SU-DHL-6 (cell line): ENCODE results near the gene TMCO4.

Source experiments
- H2AFZ ChIP-seq: fragments of 200-600 bp; sonication (generic); 2 replicates; pipeline ENCODE4 v1.6.1; 2014; ENCODE audit warnings: low read depth, mild to moderate bottlenecking, moderate library complexity, mixed read lengths, antibody characterized with exemption, low read length; ENCODE audit not compliant: severe bottlenecking
- H3F3A ChIP-seq: fragments of 200-600 bp; shearing (Covaris generic); 2 replicates; pipeline ENCODE4 v1.6.0; 2016; ENCODE audit warnings: antibody characterized with exemption, mild to moderate bottlenecking; ENCODE audit not compliant: insufficient read depth
- H3K27ac ChIP-seq: fragments of 200-600 bp; sonication (generic); 2 replicates; pipeline ENCODE4 v1.5.1; 2016; ENCODE audit warnings: low read depth, mild to moderate bottlenecking, low read length, moderate library complexity, mixed read lengths
- H3K27me3 ChIP-seq: fragments of 200-600 bp; sonication (generic), shearing (Covaris generic); 2 replicates; pipeline ENCODE4 v1.6.0; 2014; ENCODE audit warnings: mild to moderate bottlenecking, low read length
- H3K36me3 ChIP-seq: fragments of 200-600 bp; sonication (generic); 2 replicates; pipeline ENCODE4 v1.6.1; 2014; ENCODE audit warnings: mild to moderate bottlenecking, low read length, mixed read lengths
- H3K4me2 ChIP-seq: fragments of 300-600, 200-600 bp; shearing (Covaris generic), sonication (generic); 2 replicates; pipeline ENCODE4 v1.6.0; 2014; ENCODE audit warnings: low read length, low read depth, mild to moderate bottlenecking; ENCODE audit not compliant: poor library complexity, severe bottlenecking
- H3K4me3 ChIP-seq: fragments of 200-600 bp; sonication (generic); 2 replicates; pipeline ENCODE4 v1.5.1; 2014; ENCODE audit warnings: antibody characterized with exemption, low read length, mild to moderate bottlenecking, mixed read lengths; ENCODE audit not compliant: insufficient read depth, poor library complexity, severe bottlenecking
- H3K79me2 ChIP-seq: fragments of 200-600 bp; sonication (generic); 2 replicates; pipeline ENCODE4 v1.6.1; 2014; ENCODE audit warnings: mild to moderate bottlenecking, low read length, moderate library complexity; ENCODE audit not compliant: insufficient read depth
- H3K9ac ChIP-seq: fragments of 200-600 bp; sonication (generic); 2 replicates; pipeline ENCODE4 v1.7.0; 2014; ENCODE audit warnings: mild to moderate bottlenecking, low read length
- H3K9me2 ChIP-seq: fragments of 200-600 bp; sonication (generic); replicated peaks from 2 replicates; pipeline ENCODE4 v1.6.1; 2014; ENCODE audit warnings: low read length; ENCODE audit not compliant: insufficient read depth
- H3K9me3 ChIP-seq: fragments of 200-600 bp; sonication (generic); 2 replicates; pipeline ENCODE4 v1.6.1; 2014; ENCODE audit warnings: low read length, mixed read lengths; ENCODE audit not compliant: insufficient read depth
- H4K20me1 ChIP-seq: fragments of 200-600 bp; sonication (generic); 2 replicates; pipeline ENCODE4 v1.6.1; 2014; ENCODE audit warnings: low read depth, mild to moderate bottlenecking, antibody characterized with exemption, low read length, moderate library complexity, mixed read lengths
- CTCF ChIP-seq: fragments of 200-600 bp; sonication (generic); IDR thresholded peaks from one replicate; pipeline ENCODE4 v1.5.1; 2017; ENCODE audit warnings: antibody characterized with exemption, mild to moderate bottlenecking, low read length, moderate library complexity; ENCODE audit not compliant: insufficient read depth, poor library complexity, severe bottlenecking
- EZH2phosphoT487 ChIP-seq: fragments of 200-600 bp; sonication (generic), shearing (Covaris generic); conservative IDR thresholded peaks from 2 replicates; pipeline ENCODE4 v1.6.1; 2018; ENCODE audit warnings: mild to moderate bottlenecking, antibody characterized with exemption, low read length, moderate library complexity, mixed read lengths

Gene TMCO4

DNA sequence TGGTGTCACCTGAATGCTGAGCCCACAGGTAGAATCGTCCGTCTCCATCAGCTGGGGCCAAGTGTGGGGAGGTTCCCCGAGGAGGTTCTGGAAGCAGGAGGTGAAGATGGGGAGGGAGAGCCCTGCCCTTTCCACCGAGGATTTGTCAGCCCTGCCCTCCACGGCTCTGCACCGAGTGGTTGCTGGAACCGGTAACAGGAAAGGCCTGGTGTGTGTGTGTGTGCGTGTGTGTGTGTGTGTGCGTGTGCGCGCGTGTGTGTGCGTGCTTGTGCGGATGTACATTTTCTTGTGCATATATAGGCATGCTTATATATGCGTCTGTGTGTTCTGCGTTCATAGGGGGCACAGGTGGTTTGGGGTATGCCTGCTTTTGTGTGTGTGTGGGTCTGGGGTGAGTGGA lies 152.1 kb downstream of the TMCO4 start:
- H2AFZ ChIP-seq = no peak overlapping the region
- H3K27me3 ChIP-seq = no peaks in the 10 kb centered on the region
- H3K9me2 ChIP-seq = no peaks in the 10 kb centered on the region
- no peaks in the 10 kb centered on the region for H3F3A ChIP-seq
- H3K9ac ChIP-seq = no peak overlapping the region
- TF ChIP-seq EZH2phosphoT487 (no peak), CTCF (no peak)
- no peak overlapping the region for H3K4me3 ChIP-seq
- no peaks in the 10 kb centered on the region for H4K20me1 ChIP-seq
- H3K9me3 ChIP-seq = no peaks in the 10 kb centered on the region
- H3K4me2 ChIP-seq = no peak overlapping the region
- no peaks in the 10 kb centered on the region for H3K79me2 ChIP-seq
- no peak overlapping the region for H3K27ac ChIP-seq
- H3K36me3 ChIP-seq = no peaks in the 10 kb centered on the region

DNA sequence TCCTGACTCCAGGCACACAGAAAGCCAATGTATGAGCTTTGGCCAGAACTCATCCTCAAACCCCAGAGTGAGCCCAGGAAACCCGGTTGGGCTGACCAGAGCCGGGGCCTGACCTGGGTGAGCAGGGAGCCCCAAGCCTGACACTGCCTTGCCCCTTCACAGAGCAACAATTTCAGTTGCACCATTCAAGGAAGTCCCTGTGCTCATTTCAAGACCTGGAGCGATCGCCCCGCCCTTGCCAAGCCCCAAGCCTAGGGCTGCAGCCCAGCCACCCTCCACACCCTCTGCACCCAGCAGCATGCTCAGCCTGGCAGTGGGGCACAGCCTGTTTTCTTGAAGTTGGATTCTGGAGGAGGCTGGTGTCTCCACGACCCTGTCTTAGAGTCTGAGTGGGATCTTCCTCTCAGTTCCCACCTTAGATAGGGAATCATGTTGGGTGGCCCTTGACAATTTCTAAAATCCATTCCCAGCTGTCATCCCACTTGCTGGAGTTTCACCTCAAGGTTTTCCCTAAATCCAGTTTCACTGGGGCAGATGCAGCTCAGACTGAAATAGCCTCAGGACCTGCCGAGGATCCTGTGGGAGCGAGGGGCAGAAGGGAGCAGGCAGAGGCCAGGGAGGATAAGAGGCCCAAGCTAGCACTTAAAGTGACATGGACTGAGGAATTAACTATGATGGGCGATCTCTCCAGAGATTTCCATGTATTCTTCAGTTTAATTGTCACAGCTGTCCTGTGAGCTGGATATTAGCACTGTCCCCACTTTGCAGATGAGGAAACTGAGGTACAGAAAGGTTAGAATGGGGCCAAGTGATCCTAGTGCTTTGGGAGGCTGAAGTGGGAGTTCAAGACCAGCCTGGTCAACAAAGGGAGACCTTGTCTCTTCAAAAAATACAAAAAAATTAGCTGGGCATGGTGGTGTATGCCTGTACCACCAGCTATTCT lies 153.1 kb downstream of the TMCO4 start:
- Histone ChIP-seq H2AFZ (no peak overlapping the region), H3K4me3 (no peak overlapping the region), H3K9ac (no peak overlapping the region), H3K36me3 (no peaks in the 10 kb centered on the region), H3K79me2 (no peaks in the 10 kb centered on the region), H3F3A (no peaks in the 10 kb centered on the region), H3K9me2 (no peaks in the 10 kb centered on the region), H3K27ac (no peak overlapping the region), H3K27me3 (no peaks in the 10 kb centered on the region), H3K4me2 (no peak overlapping the region), H4K20me1 (no peaks in the 10 kb centered on the region), H3K9me3 (no peaks in the 10 kb centered on the region)
- no peak for TF ChIP-seq CTCF
- TF ChIP-seq EZH2phosphoT487 = no peak

GRCh38 chr1:19645411-19646251 lies 154.1 kb downstream of the TMCO4 start:
- Histone ChIP-seq H2AFZ (no peak overlapping the region), H3F3A (no peaks in the 10 kb centered on the region), H4K20me1 (no peaks in the 10 kb centered on the region), H3K36me3 (no peaks in the 10 kb centered on the region), H3K27ac (no peak overlapping the region), H3K9ac (no peak overlapping the region), H3K9me3 (no peaks in the 10 kb centered on the region), H3K27me3 (no peaks in the 10 kb centered on the region), H3K79me2 (no peaks in the 10 kb centered on the region), H3K9me2 (no peaks in the 10 kb centered on the region), H3K4me3 (no peak overlapping the region), H3K4me2 (no peak overlapping the region)
- no peak for TF ChIP-seq CTCF
